Endothelial cell of umbilical vein (primary cell): Measurements from ENCODE around the gene PPP3CA.

ENCODE experiments used
- EZH2 ChIP-seq: IDR thresholded peaks from 2 replicates; pipeline ENCODE4 v1.6.1; 2012; ENCODE audit warnings: borderline replicate concordance, low read depth, mild to moderate bottlenecking, moderate library complexity, low read length, inconsistent platforms; ENCODE audit not compliant: severe bottlenecking
- FOS ChIP-seq: IDR thresholded peaks from 2 replicates; pipeline ENCODE4 v1.6.1; 2011; ENCODE audit warnings: mild to moderate bottlenecking, low read length, moderate library complexity, borderline replicate concordance; ENCODE audit not compliant: insufficient read depth
- GATA2 ChIP-seq: IDR thresholded peaks from 2 replicates; pipeline ENCODE4 v1.7.0; 2011; ENCODE audit warnings: low read depth, mild to moderate bottlenecking, moderate library complexity, mixed read lengths, low read length; ENCODE audit not compliant: insufficient read length, insufficient read depth
- JUN ChIP-seq: IDR thresholded peaks from 2 replicates; pipeline ENCODE4 v1.6.1; 2011; ENCODE audit warnings: borderline replicate concordance, low read depth; ENCODE audit not compliant: insufficient read length, insufficient read depth
- MYC ChIP-seq: IDR thresholded peaks from one replicate; pipeline ENCODE4 v1.6.1; 2011; ENCODE audit warnings: mild to moderate bottlenecking, low read depth, low read length
- POLR2A ChIP-seq: IDR thresholded peaks from 2 replicates; pipeline ENCODE4 v1.6.1; 2012; ENCODE audit warnings: low read depth, mild to moderate bottlenecking, control low read depth, low read length
- POLR2AphosphoS5 ChIP-seq: IDR thresholded peaks from 2 replicates; pipeline ENCODE4 v1.6.1; 2012; ENCODE audit warnings: low read depth, mild to moderate bottlenecking, control low read depth, low read length, moderate library complexity; ENCODE audit not compliant: insufficient read depth
- TF ChIP-seq, protein P1 (sequence below), 2 donors: IDR thresholded peaks; 1 replicate in 1 of 2; 2 replicates in 1 of 2; pipeline ENCODE4 v1.5.1; 2011; ENCODE audit warnings: low read length in 2 of 2, mild to moderate bottlenecking in 2 of 2, moderate library complexity in 2 of 2, control low read depth in 1 of 2, inconsistent platforms in 1 of 2, low read depth in 1 of 2; ENCODE audit not compliant: insufficient read depth in 1 of 2; ENCODE audit errors: extremely low read depth in 1 of 2
- TF ChIP-seq, protein P2 (sequence below): IDR thresholded peaks from 2 replicates; pipeline ENCODE4 v1.6.1; 2011; ENCODE audit not compliant: insufficient read depth, insufficient read length

DNA sequence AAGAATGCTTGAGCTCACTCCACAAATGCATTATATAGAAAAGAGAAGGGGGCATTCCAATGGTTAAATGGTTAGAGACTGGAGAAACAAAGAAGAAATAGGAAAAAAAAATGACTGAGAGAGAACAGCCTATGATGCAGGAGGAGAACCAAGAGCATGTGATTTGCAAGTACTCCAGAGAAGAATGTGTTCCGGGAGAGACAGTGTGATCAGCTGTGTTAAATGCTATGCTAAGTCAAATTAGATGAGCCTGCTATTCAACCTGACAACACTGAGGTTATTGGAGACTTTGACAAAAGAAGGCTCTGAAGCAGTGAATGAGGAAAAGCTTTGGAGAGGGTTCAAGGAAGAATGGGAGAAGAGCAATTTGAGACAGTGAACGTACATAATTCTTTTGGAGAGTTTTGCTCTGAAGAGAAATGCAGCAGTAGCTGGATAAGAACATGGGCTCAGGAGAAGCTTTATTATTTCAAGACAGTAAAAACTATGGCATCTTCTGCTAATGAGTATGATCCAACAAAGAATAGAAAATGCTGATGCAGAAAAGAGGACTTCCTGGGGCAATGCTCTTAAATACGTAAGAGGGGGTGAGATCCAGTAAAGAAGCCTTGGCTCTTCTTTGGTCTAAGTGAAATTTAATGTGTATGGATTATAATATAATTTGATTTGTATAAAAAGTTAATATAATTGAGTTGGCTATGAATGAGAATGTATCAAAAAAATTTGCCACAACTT lies 66.3 kb downstream of the PPP3CA start:
- TF ChIP-seq MYC, result no peak
- TF ChIP-seq, protein P1, sequence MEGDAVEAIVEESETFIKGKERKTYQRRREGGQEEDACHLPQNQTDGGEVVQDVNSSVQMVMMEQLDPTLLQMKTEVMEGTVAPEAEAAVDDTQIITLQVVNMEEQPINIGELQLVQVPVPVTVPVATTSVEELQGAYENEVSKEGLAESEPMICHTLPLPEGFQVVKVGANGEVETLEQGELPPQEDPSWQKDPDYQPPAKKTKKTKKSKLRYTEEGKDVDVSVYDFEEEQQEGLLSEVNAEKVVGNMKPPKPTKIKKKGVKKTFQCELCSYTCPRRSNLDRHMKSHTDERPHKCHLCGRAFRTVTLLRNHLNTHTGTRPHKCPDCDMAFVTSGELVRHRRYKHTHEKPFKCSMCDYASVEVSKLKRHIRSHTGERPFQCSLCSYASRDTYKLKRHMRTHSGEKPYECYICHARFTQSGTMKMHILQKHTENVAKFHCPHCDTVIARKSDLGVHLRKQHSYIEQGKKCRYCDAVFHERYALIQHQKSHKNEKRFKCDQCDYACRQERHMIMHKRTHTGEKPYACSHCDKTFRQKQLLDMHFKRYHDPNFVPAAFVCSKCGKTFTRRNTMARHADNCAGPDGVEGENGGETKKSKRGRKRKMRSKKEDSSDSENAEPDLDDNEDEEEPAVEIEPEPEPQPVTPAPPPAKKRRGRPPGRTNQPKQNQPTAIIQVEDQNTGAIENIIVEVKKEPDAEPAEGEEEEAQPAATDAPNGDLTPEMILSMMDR (IDR thresholded peaks at IDR 0.05; ENCODE audit: extremely low read depth in 1 of 2, insufficient read depth in 1 of 2, low read depth in 1 of 2, low read length in 2 of 2), result no peak
- TF ChIP-seq GATA2, result no peak
- TF ChIP-seq, protein P2, sequence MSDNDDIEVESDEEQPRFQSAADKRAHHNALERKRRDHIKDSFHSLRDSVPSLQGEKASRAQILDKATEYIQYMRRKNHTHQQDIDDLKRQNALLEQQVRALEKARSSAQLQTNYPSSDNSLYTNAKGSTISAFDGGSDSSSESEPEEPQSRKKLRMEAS, result no peak
- no peak for TF ChIP-seq EZH2
- no peak for TF ChIP-seq POLR2A
- no peak for TF ChIP-seq POLR2AphosphoS5
- TF ChIP-seq FOS, result no peak
- no peak for TF ChIP-seq JUN
